Esophagus squamous epithelium (tissue), 5 donors: ENCODE measurements around the gene TIMP2. TPM values are rescaled to one million over a fixed set of nuclear protein-coding genes. Genes with fewer than 3 reads are reported as not detected.
A peak's percentile ranks its signal among the peaks of the same experiment; 100 is the strongest.

Experiments used
- DNase-seq: peaks from one replicate; lab custom pipeline; 2025; lab: John Stamatoyannopoulos, UW
- H3K27ac ChIP-seq, 4 donors: fragments of 200-600 bp; sonication (generic); one replicate each; pipeline ENCODE4 v1.5.1; 2016 to 2019; ENCODE audit warnings: mild to moderate bottlenecking in 1 of 4
- H3K27me3 ChIP-seq, 4 donors: fragments of 200-600 bp; sonication (generic); 1 replicate in 3 of 4; 2 replicates in 1 of 4; pipeline versions ENCODE4 v1.5.1 to v1.6.0; 2017 to 2021; ENCODE audit warnings: antibody characterized with exemption in 1 of 4
- H3K36me3 ChIP-seq, 3 donors: fragments of 200-600 bp; sonication (generic); one replicate each; pipeline ENCODE4 v1.5.1; 2016 to 2019
- H3K4me1 ChIP-seq, 3 donors: fragments of 200-600 bp; sonication (generic); one replicate each; pipeline ENCODE4 v1.5.1; 2017 to 2019
- H3K4me3 ChIP-seq, 4 donors: fragments of 200-600 bp; sonication (generic); 1 replicate in 3 of 4; 2 replicates in 1 of 4; pipeline ENCODE4 v1.5.1; 2016 to 2019; ENCODE audit warnings: mild to moderate bottlenecking in 2 of 4, moderate library complexity in 1 of 4
- H3K9me3 ChIP-seq, 3 donors: fragments of 200-600 bp; sonication (generic); one replicate each; pipeline ENCODE4 v1.5.1; 2016 to 2019
- CTCF ChIP-seq, 6 experiments: fragments of 450-650 bp in 4 of 6; fragments of 200-600 bp in 2 of 6; sonication (generic) in 2 of 6; IDR thresholded peaks; one replicate each; pipeline ENCODE4 v1.5.1; 2016 to 2019; ENCODE audit warnings: antibody characterized with exemption in 6 of 6, mild to moderate bottlenecking in 4 of 6, moderate library complexity in 4 of 6
- POLR2A ChIP-seq, 4 donors: fragments of 450-650 bp; IDR thresholded peaks; one replicate each; pipeline ENCODE4 v1.6.1; 2017; ENCODE audit warnings: antibody characterized with exemption in 4 of 4, mild to moderate bottlenecking in 4 of 4, moderate library complexity in 3 of 4
- WGBS, 2 donors: methylation state at CpG; one replicate each; pipeline ENCODE4 v1.1.5; 2018; 5-methylcytosine and 5-hydroxymethylcytosine counted together
- intact Hi-C: fragments of 100-400 bp; cut with DNase I; formaldehyde crosslinking; loops from one replicate; pipeline ENCODE4 v1.15.0; 2022
- total RNA-seq, 4 donors: library from RNA; depleted of rRNA; stranded (reverse); fragments of >200 nt; gene quantifications; one replicate each; pipeline ENCODE4 v1.1.0, GENCODE V29; 2016
- donor health status: DM: yes; HTN: yes; CAD: no.

TIMP2 gene
- total RNA-seq, 4 donors from 2014 or later: 6.1 to 154 (median 28.2) TPM

- Histone ChIP-seq H3K4me1 (peaks cover 0 to 27% (median 13%) of the 10 kb centered on the region in 3 donors), H3K4me3 (no peak overlapping the region), H3K9me3 (no peaks in the 10 kb centered on the region), H3K27me3 (no peaks in the 10 kb centered on the region), H3K36me3 (peaks cover 0 to 16% (median 3%) of the 10 kb centered on the region in 3 donors), H3K27ac (peak overlapping the region in 3 of 4 donors; percentile 60 to 89 (median 76))
- no peak for DNase-seq
- 77 to 79% methylated on average over 4 of the region's 4 CpGs for WGBS, 2 donors
- TF ChIP-seq POLR2A (IDR thresholded peaks at IDR 0.05): no peak
- TF ChIP-seq CTCF (IDR thresholded peaks at IDR 0.05): no peak
- intact Hi-C loops: no loop called here
These were observed 64.0 kb downstream of the TIMP2 start for GRCh38 chr17:78861229-78861628.

GRCh38 chr17:78859051-78859450 lies 66.1 kb downstream of the TIMP2 start:
- 57 to 63% methylated on average over 4 of the region's 4 CpGs for WGBS, 2 donors
- Histone ChIP-seq H3K27me3 (no peaks in the 10 kb centered on the region), H3K9me3 (no peaks in the 10 kb centered on the region), H3K27ac (no peak overlapping the region), H3K36me3 (peaks cover 0 to 35% (median 3%) of the 10 kb centered on the region in 3 donors), H3K4me3 (no peak overlapping the region), H3K4me1 (peaks cover 0 to 17% (median 10%) of the 10 kb centered on the region in 3 donors)
- no peak for DNase-seq
- intact Hi-C loops: no loop called here
- TF ChIP-seq POLR2A (IDR thresholded peaks at IDR 0.05) (no peak), CTCF (IDR thresholded peaks at IDR 0.05) (no peak)

GRCh38 chr17:78857266-78857665 lies 67.9 kb downstream of the TIMP2 start:
- TF ChIP-seq POLR2A (IDR thresholded peaks at IDR 0.05): no peak
- TF ChIP-seq CTCF (IDR thresholded peaks at IDR 0.05): no peak
- H3K4me1 ChIP-seq: peaks cover 0 to 13% (median 9%) of the 10 kb centered on the region in 3 donors
- no peak overlapping the region for H3K27ac ChIP-seq
- H3K9me3 ChIP-seq: no peaks in the 10 kb centered on the region
- H3K27me3 ChIP-seq: no peaks in the 10 kb centered on the region
- WGBS, 2 donors: 88% methylated on average over 5 of the region's 14 CpGs; no CpG with 5 or more reads in 1 of the 2 donors
- no peak for DNase-seq
- intact Hi-C loops: no loop called here
- peaks cover 0 to 35% (median 3%) of the 10 kb centered on the region in 3 donors for H3K36me3 ChIP-seq
- H3K4me3 ChIP-seq: no peak overlapping the region

DNA sequence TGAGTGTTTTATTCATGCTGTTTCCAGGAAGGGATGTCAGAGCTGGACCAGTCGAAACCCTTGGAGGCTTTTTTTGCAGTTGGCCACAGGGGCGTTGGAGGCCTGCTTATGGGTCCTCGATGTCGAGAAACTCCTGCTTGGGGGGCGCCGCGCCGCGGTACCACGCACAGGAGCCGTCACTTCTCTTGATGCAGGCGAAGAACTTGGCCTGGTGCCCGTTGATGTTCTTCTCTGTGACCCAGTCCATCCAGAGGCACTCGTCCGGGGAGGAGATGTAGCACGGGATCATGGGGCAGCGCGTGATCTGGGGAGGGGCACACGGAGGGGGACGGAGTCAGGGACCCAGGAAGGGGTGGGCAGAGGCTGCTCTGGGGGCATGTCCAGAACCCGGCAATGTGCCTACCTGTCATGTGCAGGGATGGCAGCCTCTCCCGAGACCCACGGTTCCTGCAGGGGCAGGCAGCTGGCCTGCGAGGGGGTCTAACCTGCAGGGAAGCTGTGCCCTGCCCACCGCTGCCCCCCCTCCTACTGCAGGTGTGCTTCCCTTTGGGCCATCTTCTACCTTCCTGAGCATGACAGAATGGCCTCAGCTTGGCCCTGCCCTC lies 69.5 kb downstream of the TIMP2 start:
- TF ChIP-seq CTCF (IDR thresholded peaks at IDR 0.05) (no peak), POLR2A (IDR thresholded peaks at IDR 0.05) (no peak)
- H3K36me3 ChIP-seq: peaks cover 0 to 35% (median 3%) of the 10 kb centered on the region in 3 donors
- H3K4me1 ChIP-seq: no peaks in the 10 kb centered on the region
- intact Hi-C loops: no loop called here
- 60 to 81% methylated on average over 1 to 5 of the region's 25 CpGs for WGBS, 2 donors
- no peaks in the 10 kb centered on the region for H3K9me3 ChIP-seq
- no peak overlapping the region for H3K27ac ChIP-seq
- no peak overlapping the region for H3K4me3 ChIP-seq
- no peaks in the 10 kb centered on the region for H3K27me3 ChIP-seq
- DNase-seq: no peak

DNA sequence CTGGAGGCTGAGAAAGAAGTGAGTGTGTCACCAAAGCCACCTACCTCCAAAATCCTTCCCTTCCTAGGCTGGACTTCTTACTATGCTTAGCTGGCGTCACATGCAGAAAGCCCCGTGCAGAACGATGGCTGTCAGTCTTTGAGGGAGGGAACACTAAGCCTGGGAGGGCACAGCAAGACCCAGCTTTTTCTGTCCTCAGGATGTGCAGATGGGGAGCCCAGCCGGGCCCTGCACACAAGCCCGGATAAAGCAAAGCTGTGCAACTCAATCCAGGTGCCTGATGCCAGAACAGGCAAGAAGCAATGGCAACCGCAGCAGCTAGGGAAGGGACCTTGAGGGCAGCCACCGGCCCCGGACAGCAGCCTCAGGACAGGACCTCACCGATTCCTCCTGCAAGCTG lies 70.7 kb downstream of the TIMP2 start:
- DNase-seq: no peak
- Histone ChIP-seq H3K4me1 (no peaks in the 10 kb centered on the region), H3K27me3 (no peaks in the 10 kb centered on the region), H3K9me3 (no peaks in the 10 kb centered on the region), H3K4me3 (no peak overlapping the region), H3K36me3 (peaks cover 0 to 35% (median 3%) of the 10 kb centered on the region in 3 donors), H3K27ac (no peak overlapping the region)
- WGBS, 2 donors: 78% methylated on average over 6 of the region's 9 CpGs; no CpG with 5 or more reads in 1 of the 2 donors
- no peak for TF ChIP-seq POLR2A (IDR thresholded peaks at IDR 0.05)
- no peak for TF ChIP-seq CTCF (IDR thresholded peaks at IDR 0.05)
- intact Hi-C loops: no loop called here
